DMS53 treated with DMSO at 0.1 percent for 48 hours (cell line): ENCODE measurements around the gene ZP1.

Experiments used
- DNase-seq: peaks from one replicate; lab custom pipeline; 2025; ENCODE audit not compliant: unreplicated experiment; lab: John Stamatoyannopoulos, UW

The ZP1 gene

DNA sequence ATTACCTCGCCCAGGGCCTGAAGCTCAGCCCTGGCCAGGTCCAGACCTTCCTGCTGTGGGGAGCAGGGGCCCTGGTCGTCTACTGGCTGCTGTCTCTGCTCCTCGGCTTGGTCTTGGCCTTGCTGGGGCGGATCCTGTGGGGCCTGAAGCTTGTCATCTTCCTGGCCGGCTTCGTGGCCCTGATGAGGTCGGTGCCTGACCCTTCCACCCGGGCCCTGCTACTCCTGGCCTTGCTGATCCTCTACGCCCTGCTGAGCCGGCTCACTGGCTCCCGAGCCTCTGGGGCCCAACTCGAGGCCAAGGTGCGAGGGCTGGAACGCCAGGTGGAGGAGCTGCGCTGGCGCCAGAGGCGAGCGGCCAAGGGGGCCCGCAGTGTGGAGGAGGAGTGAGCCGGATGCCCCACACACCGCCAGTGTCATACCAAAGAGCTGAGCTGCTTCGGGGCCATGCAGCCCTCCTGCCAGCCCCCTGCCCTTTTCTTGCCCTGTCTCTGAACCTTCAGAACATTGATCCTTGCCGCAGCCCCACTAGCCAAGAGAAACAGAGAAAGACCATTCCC lies 54.5 kb downstream of the ZP1 start:
- no peak for DNase-seq

DNA sequence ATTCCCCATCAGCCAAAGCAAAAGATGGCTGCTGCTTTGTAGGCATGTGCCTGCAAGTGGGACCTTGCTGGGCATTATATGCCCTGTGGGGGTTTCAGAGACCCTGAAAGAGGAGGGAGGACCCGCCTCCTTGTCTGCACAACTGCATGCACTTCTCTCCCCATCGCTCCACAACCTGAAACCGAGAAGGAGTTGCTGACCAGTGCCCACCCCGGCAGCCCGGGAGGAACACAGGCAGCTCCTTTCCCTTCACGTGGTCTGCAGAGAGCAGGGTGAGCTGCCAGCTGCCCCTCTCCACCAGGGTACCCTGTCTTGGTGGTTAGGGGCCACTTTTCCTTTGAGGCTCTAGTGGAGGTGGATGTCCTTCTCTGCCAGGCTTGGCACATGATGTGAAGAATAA lies 55.6 kb downstream of the ZP1 start:
- DNase-seq, result no peak

DNA sequence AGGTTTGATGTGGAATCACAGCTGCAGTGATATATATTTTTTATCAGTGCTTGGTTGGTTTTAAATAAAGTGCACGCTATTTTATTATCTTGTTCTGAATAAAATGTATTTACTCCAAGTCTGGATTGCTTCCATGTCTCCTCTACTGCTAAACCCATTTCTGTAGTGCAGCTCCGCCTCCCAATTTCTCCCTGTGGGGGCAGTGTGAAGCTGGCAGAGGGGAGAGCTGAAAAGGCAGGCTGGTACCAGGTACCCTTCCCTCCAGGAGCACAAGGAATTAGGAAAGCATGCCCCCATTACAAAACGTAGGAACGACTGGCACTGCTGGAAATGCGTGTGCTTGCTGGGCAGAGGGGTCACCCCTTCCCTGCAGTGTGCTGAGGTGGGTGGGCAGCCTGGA lies 56.0 kb downstream of the ZP1 start:
- DNase-seq, result no peak

DNA sequence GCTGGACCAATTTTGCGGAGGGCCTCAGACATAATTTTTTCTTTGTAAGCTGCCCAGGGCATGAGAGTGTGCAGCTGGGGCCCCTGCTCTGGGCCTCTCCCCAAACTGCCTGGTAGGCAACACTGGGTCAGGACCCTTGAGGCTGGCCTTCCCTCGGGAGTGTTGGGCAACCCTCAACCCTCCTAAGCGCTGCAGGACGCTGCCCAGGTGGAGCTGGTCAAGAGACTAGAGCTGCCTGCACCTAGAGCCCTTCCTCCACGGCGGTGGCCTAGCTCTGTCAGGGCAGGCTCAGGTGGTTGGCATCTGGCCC lies 56.4 kb downstream of the ZP1 start:
- DNase-seq, result no peak

DNA sequence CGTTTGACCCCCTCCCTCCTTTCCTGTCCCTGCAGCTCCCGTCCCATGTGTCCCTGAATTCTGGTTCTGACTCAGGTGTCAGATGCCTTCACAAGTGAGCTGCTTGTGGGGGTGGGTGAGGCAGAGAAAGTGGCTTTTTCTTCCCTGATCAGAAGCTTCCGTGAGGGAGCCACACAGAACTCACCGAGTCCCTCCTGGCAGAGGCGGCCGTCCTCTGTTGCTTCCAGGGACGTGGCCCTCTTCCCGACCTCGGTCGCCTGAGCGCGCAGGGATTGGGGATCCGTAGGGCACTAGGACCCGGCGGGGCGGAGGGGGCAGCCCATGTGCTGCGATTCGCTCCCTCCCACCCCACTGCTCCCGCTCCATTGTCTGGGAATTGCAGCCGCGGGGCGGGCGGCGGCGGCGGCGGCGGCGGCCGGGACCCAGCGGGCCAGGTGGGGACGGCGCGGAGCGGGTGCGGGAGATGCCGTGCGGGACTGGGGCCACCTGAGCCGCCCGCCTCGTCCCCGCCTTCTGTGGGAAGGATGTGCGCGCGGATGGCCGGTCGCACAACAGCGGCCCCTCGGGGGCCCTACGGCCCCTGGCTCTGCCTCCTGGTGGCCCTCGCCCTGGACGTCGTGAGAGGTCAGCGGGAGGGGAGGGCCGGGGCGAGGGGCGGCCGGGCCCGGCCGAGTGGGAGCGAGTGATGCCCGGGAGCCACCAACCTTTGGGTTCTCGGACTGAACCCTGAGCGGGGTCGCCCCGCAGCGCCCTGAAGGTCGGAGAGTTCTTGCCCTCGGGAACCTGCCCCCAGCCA lies 57.0 kb downstream of the ZP1 start, which contains the start of gene TMEM132A:
TMEM132A (plus strand) TSS at position 351 of the 796 bp plus-strand sequence; CDS start at position 525, 174 bp downstream.
- DNase-seq, result peak; percentile 56
